HEK293 (cell line): ENCODE measurements around the gene DCBLD2.

ENCODE experiments used
- BCL11A ChIP-seq: fragments of 450-650 bp; formaldehyde crosslinking; IDR thresholded peaks from 2 replicates; pipeline ENCODE4 v1.5.1; 2016; ENCODE audit warnings: low read depth, missing biosample characterization, missing genetic modification characterization
- MZF1 ChIP-seq: fragments of 450-650 bp; formaldehyde crosslinking; IDR thresholded peaks from 2 replicates; pipeline ENCODE4 v1.5.1; 2017; ENCODE audit warnings: missing biosample characterization, missing genetic modification characterization, borderline replicate concordance
- PATZ1 ChIP-seq: fragments of 450-650 bp; formaldehyde crosslinking; IDR thresholded peaks from 2 replicates; pipeline ENCODE4 v1.5.1; 2016; ENCODE audit warnings: missing biosample characterization, missing genetic modification characterization
- PBX3 ChIP-seq: sonication (generic); formaldehyde crosslinking; IDR thresholded peaks from 2 replicates; pipeline ENCODE4 v1.8.1; 2022; ENCODE audit warnings: mild to moderate bottlenecking, moderate library complexity, missing genetic modification reagents
- SETDB1 ChIP-seq: IDR thresholded peaks from one replicate; pipeline ENCODE4 v1.6.1; 2017; ENCODE audit warnings: mild to moderate bottlenecking, low read length, moderate library complexity, mixed read lengths; ENCODE audit not compliant: insufficient read length
- WT1 ChIP-seq: fragments of 450-650 bp; formaldehyde crosslinking; IDR thresholded peaks from 2 replicates; pipeline ENCODE4 v1.5.1; 2016; ENCODE audit warnings: missing biosample characterization, missing genetic modification characterization
- ZNF23 ChIP-seq: fragments of 450-650 bp; formaldehyde crosslinking; IDR thresholded peaks from 2 replicates; pipeline ENCODE4 v1.5.1; 2016; ENCODE audit warnings: missing biosample characterization, missing genetic modification characterization, borderline replicate concordance
- ZNF24 ChIP-seq: fragments of 450-650 bp; formaldehyde crosslinking; IDR thresholded peaks from 2 replicates; pipeline ENCODE4 v1.5.1; 2016; ENCODE audit warnings: missing biosample characterization, missing genetic modification characterization
- ZNF335 ChIP-seq: fragments of 450-650 bp; formaldehyde crosslinking; conservative IDR thresholded peaks from 2 replicates; pipeline ENCODE4 v1.5.1; 2016; ENCODE audit warnings: missing biosample characterization, missing genetic modification characterization
- ZNF501 ChIP-seq: fragments of 450-650 bp; formaldehyde crosslinking; IDR thresholded peaks from 2 replicates; pipeline ENCODE4 v1.5.1; 2016; ENCODE audit warnings: missing biosample characterization, missing genetic modification characterization
- ZNF76 ChIP-seq: fragments of 450-650 bp; formaldehyde crosslinking; IDR thresholded peaks from 2 replicates; pipeline ENCODE4; 2016; ENCODE audit warnings: low read depth, missing biosample characterization, missing genetic modification characterization, borderline replicate concordance
- TF ChIP-seq, protein P1 (sequence below): fragments of 450-650 bp; formaldehyde crosslinking; IDR thresholded peaks from 2 replicates; pipeline ENCODE4 v1.5.1; 2016; ENCODE audit warnings: missing biosample characterization, missing genetic modification characterization

DNA sequence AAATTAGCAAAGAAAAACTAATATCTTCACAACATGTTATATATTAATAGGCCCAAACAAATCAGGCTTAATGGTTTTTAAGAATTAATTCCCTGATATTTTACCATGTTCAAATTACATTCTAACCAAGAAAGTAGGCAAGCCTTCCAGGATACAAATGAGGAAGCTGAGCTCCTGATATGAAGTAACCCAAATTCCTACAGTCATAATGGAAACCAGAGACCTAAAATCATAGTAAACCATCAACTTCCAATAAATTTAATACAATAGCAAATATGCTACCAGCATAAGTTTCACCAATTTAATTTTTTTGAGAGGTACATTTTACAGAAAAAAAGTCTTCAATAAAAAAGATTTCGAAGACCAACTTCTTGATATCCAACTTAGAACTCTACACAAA, 3.8 kb downstream of the DCBLD2 start:
- TF ChIP-seq, protein P1, sequence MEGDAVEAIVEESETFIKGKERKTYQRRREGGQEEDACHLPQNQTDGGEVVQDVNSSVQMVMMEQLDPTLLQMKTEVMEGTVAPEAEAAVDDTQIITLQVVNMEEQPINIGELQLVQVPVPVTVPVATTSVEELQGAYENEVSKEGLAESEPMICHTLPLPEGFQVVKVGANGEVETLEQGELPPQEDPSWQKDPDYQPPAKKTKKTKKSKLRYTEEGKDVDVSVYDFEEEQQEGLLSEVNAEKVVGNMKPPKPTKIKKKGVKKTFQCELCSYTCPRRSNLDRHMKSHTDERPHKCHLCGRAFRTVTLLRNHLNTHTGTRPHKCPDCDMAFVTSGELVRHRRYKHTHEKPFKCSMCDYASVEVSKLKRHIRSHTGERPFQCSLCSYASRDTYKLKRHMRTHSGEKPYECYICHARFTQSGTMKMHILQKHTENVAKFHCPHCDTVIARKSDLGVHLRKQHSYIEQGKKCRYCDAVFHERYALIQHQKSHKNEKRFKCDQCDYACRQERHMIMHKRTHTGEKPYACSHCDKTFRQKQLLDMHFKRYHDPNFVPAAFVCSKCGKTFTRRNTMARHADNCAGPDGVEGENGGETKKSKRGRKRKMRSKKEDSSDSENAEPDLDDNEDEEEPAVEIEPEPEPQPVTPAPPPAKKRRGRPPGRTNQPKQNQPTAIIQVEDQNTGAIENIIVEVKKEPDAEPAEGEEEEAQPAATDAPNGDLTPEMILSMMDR (tag by site-specific recombination), result no peak
- TF ChIP-seq MZF1 (tag by site-specific recombination), result no peak
- no peak for TF ChIP-seq ZNF76
- TF ChIP-seq PBX3 (CRISPR knock-in tag), result no peak
- TF ChIP-seq ZNF501 (tag by site-specific recombination), result no peak
- no peak for TF ChIP-seq SETDB1
- TF ChIP-seq WT1 (tag by site-specific recombination), result no peak
- no peak for TF ChIP-seq ZNF23
- no peak for TF ChIP-seq BCL11A (tag by site-specific recombination)
- no peak for TF ChIP-seq PATZ1 (tag by site-specific recombination)
- no peak for TF ChIP-seq ZNF335 (tag by site-specific recombination)
- TF ChIP-seq ZNF24 (tag by site-specific recombination), result no peak
